Esophagus muscularis mucosa (tissue), 4 donors: Measurements from ENCODE around the gene CCL2.

Experiments
- EP300 ChIP-seq: sonication (generic); formaldehyde crosslinking; IDR thresholded peaks from one replicate; pipeline ENCODE4 v1.6.1; 2017; ENCODE audit warnings: antibody characterized with exemption
- POLR2A ChIP-seq: fragments of 450-650 bp; IDR thresholded peaks from one replicate; pipeline ENCODE4 v1.6.1; 2017; ENCODE audit warnings: antibody characterized with exemption, moderate library complexity, mild to moderate bottlenecking, low read depth
- TF ChIP-seq, protein P1 (sequence below), 3 experiments: fragments of 200-600 bp in 2 of 3; fragments of 450-650 bp in 1 of 3; sonication (generic) in 2 of 3; IDR thresholded peaks; one replicate each; pipeline ENCODE4 v1.5.1; 2017 to 2019; ENCODE audit warnings: antibody characterized with exemption in 3 of 3, mild to moderate bottlenecking in 2 of 3, moderate library complexity in 1 of 3

DNA sequence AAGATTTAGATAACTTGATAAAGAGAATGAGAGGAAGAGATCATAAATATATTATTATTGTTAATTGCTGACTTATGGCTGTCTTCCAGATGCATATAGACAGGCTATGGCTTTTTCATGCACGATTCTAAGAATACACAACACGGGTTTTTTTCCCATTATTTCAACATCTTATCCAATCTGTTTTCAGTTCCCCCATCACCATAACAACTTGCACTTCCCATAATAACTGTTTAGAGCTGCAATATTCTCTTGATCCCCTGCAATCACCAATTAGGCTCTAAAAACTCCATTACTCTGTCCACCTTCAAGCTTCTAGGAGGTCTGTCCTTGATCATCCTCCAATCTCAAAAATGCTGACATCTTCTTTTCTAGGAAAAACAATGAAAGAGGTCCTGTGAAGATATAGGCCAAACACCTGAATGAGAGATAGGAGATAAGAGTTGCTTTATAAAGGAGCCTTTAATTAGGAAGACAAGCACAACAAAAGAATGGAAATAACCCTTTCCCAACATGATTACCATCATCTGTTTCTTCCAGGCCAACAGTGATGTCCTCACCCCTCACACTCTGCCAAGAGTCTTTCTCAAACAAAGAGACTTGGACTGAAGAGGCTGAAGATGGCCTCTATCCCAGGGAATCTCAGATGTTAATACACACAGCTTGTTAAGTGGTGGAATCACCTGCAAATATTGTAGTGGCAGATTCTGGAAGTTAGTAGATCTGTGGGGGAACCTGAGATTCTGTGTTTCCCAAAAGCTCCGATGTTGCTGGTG lies 32.2 kb upstream of the CCL2 start:
- TF ChIP-seq POLR2A (no peak), EP300 (no peak)
- TF ChIP-seq, protein P1, sequence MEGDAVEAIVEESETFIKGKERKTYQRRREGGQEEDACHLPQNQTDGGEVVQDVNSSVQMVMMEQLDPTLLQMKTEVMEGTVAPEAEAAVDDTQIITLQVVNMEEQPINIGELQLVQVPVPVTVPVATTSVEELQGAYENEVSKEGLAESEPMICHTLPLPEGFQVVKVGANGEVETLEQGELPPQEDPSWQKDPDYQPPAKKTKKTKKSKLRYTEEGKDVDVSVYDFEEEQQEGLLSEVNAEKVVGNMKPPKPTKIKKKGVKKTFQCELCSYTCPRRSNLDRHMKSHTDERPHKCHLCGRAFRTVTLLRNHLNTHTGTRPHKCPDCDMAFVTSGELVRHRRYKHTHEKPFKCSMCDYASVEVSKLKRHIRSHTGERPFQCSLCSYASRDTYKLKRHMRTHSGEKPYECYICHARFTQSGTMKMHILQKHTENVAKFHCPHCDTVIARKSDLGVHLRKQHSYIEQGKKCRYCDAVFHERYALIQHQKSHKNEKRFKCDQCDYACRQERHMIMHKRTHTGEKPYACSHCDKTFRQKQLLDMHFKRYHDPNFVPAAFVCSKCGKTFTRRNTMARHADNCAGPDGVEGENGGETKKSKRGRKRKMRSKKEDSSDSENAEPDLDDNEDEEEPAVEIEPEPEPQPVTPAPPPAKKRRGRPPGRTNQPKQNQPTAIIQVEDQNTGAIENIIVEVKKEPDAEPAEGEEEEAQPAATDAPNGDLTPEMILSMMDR (IDR thresholded peaks at IDR 0.05) = no peak
